K562 (cell line): Measurements from ENCODE around the gene CDX1.

Source experiments
- CSDE1 ChIP-seq, 2 experiments: fragments of 450-650 bp; IDR thresholded peaks; 2 replicates each; pipeline ENCODE4 v1.6.1; 2016; ENCODE audit warnings: mild to moderate bottlenecking in 1 of 2
- ETV6 ChIP-seq, 3 experiments: fragments of 150-350 bp in 1 of 3; sonication (generic) in 1 of 3; formaldehyde crosslinking in 1 of 3; IDR thresholded peaks; 2 replicates each; pipeline versions ENCODE4 v1.6.1 to v1.8.0; 2014 to 2022; ENCODE audit warnings: borderline replicate concordance in 2 of 3, low read depth in 2 of 3, antibody characterized with exemption in 1 of 3, low read length in 1 of 3, mild to moderate bottlenecking in 1 of 3, missing genetic modification reagents in 1 of 3
- EZH2 ChIP-seq: IDR thresholded peaks from 2 replicates; pipeline ENCODE4 v1.6.1; 2012; ENCODE audit warnings: low read depth, mild to moderate bottlenecking, inconsistent platforms, low read length, borderline replicate concordance
- FOXK2 ChIP-seq, 2 experiments: fragments of 450-650 bp; IDR thresholded peaks in 1 of 2; conservative IDR thresholded peaks in 1 of 2; 2 replicates each; pipeline ENCODE4 v1.6.1; 2016; ENCODE audit warnings: low read depth in 2 of 2, mild to moderate bottlenecking in 1 of 2
- NRF1 ChIP-seq, 2 experiments: fragments of 450-650 bp; IDR thresholded peaks in 1 of 2; conservative IDR thresholded peaks in 1 of 2; 2 replicates each; pipeline ENCODE4 v1.6.1; 2014; ENCODE audit warnings: mild to moderate bottlenecking in 2 of 2
- PHB2 ChIP-seq: fragments of 450-650 bp; IDR thresholded peaks from 2 replicates; pipeline ENCODE4 v1.6.1; 2017; ENCODE audit warnings: low read depth
- POLR2A ChIP-seq: fragments of 450-650 bp; conservative IDR thresholded peaks from 2 replicates; pipeline ENCODE4 v1.6.1; 2016
- POLR2AphosphoS5 ChIP-seq: IDR thresholded peaks from 2 replicates; pipeline ENCODE4 v1.6.1; 2011; ENCODE audit warnings: mild to moderate bottlenecking, low read depth, low read length, moderate library complexity; ENCODE audit not compliant: control insufficient read depth, insufficient read depth
- ZBTB26 ChIP-seq: fragments of 450-650 bp; formaldehyde crosslinking; IDR thresholded peaks from 2 replicates; pipeline ENCODE4 v1.4.0; 2022; ENCODE audit warnings: missing genetic modification characterization
- ZNF12 ChIP-seq: sonication (generic); formaldehyde crosslinking; IDR thresholded peaks from 2 replicates; pipeline ENCODE4 v1.4.0; 2020; ENCODE audit warnings: mild to moderate bottlenecking, missing genetic modification reagents
- ZNF124 ChIP-seq: sonication (generic); formaldehyde crosslinking; IDR thresholded peaks from 2 replicates; pipeline ENCODE4 v1.8.1; 2022; ENCODE audit warnings: missing genetic modification reagents
- TF ChIP-seq, protein P1 (sequence below): fragments of 250-450 bp; sonication (Bioruptor Pico); IDR thresholded peaks from 2 replicates; pipeline ENCODE4 v1.8.0; 2022; ENCODE audit warnings: inconsistent platforms, mild to moderate bottlenecking, moderate library complexity, borderline replicate concordance
- TF ChIP-seq, protein P2 (sequence below), 3 experiments: IDR thresholded peaks in 2 of 3; conservative IDR thresholded peaks in 1 of 3; 2 replicates each; pipeline ENCODE4 v1.5.1; 2011 to 2012; ENCODE audit warnings: low read length in 3 of 3, mild to moderate bottlenecking in 3 of 3, control low read depth in 2 of 3, improper control_type of control experiment in 1 of 3, inconsistent platforms in 1 of 3, low read depth in 1 of 3, mixed read lengths in 1 of 3, moderate library complexity in 1 of 3; ENCODE audit not compliant: insufficient read depth in 2 of 3
- TF ChIP-seq, protein P3 (sequence below): sonication (generic); formaldehyde crosslinking; IDR thresholded peaks from 2 replicates; pipeline ENCODE4 v1.8.1; 2023; ENCODE audit warnings: mild to moderate bottlenecking, missing genetic modification reagents

DNA sequence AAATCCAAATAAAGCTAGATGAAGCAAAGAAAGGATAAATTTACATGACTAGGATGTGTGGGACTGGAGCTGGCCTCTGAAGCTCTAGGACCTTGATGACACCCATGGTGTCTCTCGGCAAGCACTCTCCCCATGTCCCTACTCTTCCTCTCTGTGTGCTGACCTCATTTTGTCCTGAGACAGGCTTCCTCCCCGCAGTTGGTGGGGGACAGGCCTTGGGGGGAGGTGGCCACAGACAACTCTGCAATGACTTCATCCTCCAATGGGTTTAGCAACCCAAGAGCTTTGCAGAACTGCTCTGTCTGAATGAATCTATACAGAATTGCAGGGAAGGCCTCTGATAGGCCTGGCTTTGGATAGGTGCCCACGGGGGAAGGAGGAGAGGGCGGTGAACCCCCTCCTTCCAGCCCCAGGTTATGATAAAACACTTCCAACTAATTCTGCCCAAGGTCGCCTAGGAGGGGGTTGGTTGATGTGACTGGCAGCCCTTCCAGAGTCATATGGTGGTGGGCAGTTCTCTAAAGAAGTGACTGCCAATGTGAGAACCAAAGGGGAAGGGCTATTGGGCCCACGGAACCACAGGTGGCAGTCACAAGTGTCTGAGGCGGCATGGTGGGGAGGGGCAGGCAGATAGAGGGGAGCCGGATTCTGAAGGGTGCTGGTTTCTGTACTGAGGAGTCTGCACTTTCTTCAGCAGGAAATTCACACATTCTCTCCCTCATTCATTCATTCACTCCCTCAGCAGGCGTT, 29.3 kb downstream of the CDX1 start:
- TF ChIP-seq FOXK2 (conservative IDR thresholded peaks at IDR 0.05 in 1 of 2, IDR thresholded peaks at IDR 0.05 in 1 of 2; ENCODE audit: low read depth in 2 of 2) (no peak), NRF1 (conservative IDR thresholded peaks at IDR 0.05 in 1 of 2, IDR thresholded peaks at IDR 0.05 in 1 of 2) (no peak), ZNF12 (CRISPR knock-in tag) (no peak), CSDE1 (IDR thresholded peaks at IDR 0.05) (no peak), ETV6 (IDR thresholded peaks at IDR 0.05; ENCODE audit: borderline replicate concordance in 1 of 2, low read depth in 2 of 2, low read length in 1 of 2) (no peak), ETV6 (CRISPR knock-in tag; IDR thresholded peaks at IDR 0.05; ENCODE audit: borderline replicate concordance) (no peak), POLR2A (no peak), POLR2AphosphoS5 (no peak), ZNF124 (CRISPR knock-in tag) (no peak), EZH2 (no peak), ZBTB26 (no peak), PHB2 (no peak)
- TF ChIP-seq, protein P1, sequence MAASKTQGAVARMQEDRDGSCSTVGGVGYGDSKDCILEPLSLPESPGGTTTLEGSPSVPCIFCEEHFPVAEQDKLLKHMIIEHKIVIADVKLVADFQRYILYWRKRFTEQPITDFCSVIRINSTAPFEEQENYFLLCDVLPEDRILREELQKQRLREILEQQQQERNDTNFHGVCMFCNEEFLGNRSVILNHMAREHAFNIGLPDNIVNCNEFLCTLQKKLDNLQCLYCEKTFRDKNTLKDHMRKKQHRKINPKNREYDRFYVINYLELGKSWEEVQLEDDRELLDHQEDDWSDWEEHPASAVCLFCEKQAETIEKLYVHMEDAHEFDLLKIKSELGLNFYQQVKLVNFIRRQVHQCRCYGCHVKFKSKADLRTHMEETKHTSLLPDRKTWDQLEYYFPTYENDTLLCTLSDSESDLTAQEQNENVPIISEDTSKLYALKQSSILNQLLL (CRISPR knock-in tag) = no peak
- TF ChIP-seq, protein P2, sequence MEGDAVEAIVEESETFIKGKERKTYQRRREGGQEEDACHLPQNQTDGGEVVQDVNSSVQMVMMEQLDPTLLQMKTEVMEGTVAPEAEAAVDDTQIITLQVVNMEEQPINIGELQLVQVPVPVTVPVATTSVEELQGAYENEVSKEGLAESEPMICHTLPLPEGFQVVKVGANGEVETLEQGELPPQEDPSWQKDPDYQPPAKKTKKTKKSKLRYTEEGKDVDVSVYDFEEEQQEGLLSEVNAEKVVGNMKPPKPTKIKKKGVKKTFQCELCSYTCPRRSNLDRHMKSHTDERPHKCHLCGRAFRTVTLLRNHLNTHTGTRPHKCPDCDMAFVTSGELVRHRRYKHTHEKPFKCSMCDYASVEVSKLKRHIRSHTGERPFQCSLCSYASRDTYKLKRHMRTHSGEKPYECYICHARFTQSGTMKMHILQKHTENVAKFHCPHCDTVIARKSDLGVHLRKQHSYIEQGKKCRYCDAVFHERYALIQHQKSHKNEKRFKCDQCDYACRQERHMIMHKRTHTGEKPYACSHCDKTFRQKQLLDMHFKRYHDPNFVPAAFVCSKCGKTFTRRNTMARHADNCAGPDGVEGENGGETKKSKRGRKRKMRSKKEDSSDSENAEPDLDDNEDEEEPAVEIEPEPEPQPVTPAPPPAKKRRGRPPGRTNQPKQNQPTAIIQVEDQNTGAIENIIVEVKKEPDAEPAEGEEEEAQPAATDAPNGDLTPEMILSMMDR (IDR thresholded peaks at IDR 0.05 in 2 of 3, conservative IDR thresholded peaks at IDR 0.05 in 1 of 3; ENCODE audit: insufficient read depth in 2 of 3, low read depth in 1 of 3, low read length in 3 of 3) = no peak
- TF ChIP-seq, protein P3, sequence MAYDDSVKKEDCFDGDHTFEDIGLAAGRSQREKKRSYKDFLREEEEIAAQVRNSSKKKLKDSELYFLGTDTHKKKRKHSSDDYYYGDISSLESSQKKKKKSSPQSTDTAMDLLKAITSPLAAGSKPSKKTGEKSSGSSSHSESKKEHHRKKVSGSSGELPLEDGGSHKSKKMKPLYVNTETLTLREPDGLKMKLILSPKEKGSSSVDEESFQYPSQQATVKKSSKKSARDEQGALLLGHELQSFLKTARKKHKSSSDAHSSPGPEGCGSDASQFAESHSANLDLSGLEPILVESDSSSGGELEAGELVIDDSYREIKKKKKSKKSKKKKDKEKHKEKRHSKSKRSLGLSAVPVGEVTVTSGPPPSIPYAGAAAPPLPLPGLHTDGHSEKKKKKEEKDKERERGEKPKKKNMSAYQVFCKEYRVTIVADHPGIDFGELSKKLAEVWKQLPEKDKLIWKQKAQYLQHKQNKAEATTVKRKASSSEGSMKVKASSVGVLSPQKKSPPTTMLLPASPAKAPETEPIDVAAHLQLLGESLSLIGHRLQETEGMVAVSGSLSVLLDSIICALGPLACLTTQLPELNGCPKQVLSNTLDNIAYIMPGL (CRISPR knock-in tag) = no peak
